ENCODE data around the gene CDK9. TPM values are rescaled to one million over a fixed set of nuclear protein-coding genes. Genes with fewer than 3 reads are reported as not detected.

The CDK9 gene
- total RNA-seq, 1 donor from 2014 or later: 96.2 TPM

GRCh38 chr9:127809002-127809539 is 23.2 kb downstream of the CDK9 start:
- Histone ChIP-seq H3K27ac (no peak overlapping the region), H3K9me3 (no peaks in the 10 kb centered on the region), H3K36me3 (peaks cover 90% of the 10 kb centered on the region), H3K27me3 (ENCODE audit: low read depth) (no peaks in the 10 kb centered on the region), H3K4me1 (peaks cover 29% of the 10 kb centered on the region), H3K4me3 (peak overlapping the region; percentile 19)
- TF ChIP-seq CTCF (IDR thresholded peaks at IDR 0.05): no peak
- ATAC-seq: no peak
- no peak for DNase-seq
- intact Hi-C loops (cut with DNase I): no loop called here

- H3K4me3 ChIP-seq: peak overlapping the region; percentile 19
- intact Hi-C loops (cut with DNase I): no loop called here
Observed at GRCh38 chr9:127809540-127810377, 23.9 kb downstream of the CDK9 start.

GRCh38 chr9:127810378-127811187 is 24.7 kb downstream of the CDK9 start:
- DNase-seq: no peak
- intact Hi-C loops (cut with DNase I): no loop called here
- Histone ChIP-seq H3K4me3 (no peak overlapping the region), H3K27me3 (ENCODE audit: low read depth) (no peaks in the 10 kb centered on the region), H3K9me3 (no peaks in the 10 kb centered on the region), H3K36me3 (peaks cover 96% of the 10 kb centered on the region), H3K27ac (no peak overlapping the region), H3K4me1 (peaks cover 15% of the 10 kb centered on the region)
- no peak for ATAC-seq
- TF ChIP-seq CTCF (IDR thresholded peaks at IDR 0.05): no peak

More at GRCh38 chr9:127809540-127810377, 23.9 kb downstream of the CDK9 start:
- DNase-seq (peak; percentile 71), ATAC-seq (peak; percentile 73 to 77)
- no peaks in the 10 kb centered on the region for H3K27me3 ChIP-seq (ENCODE audit: low read depth)
- H3K36me3 ChIP-seq: peaks cover 96% of the 10 kb centered on the region
- H3K27ac ChIP-seq: no peak overlapping the region
- H3K4me1 ChIP-seq: peaks cover 22% of the 10 kb centered on the region
- H3K9me3 ChIP-seq: no peaks in the 10 kb centered on the region
- no peak for TF ChIP-seq CTCF (IDR thresholded peaks at IDR 0.05)

- no peak for DNase-seq
- Histone ChIP-seq H3K9me3 (no peaks in the 10 kb centered on the region), H3K4me1 (peaks cover 12% of the 10 kb centered on the region), H3K27me3 (ENCODE audit: low read depth) (no peaks in the 10 kb centered on the region), H3K4me3 (no peak overlapping the region), H3K36me3 (peaks cover 96% of the 10 kb centered on the region), H3K27ac (no peak overlapping the region)
- no peak for TF ChIP-seq CTCF (IDR thresholded peaks at IDR 0.05)
- intact Hi-C loops (cut with DNase I): no loop called here
- ATAC-seq: no peak
Observed at GRCh38 chr9:127812011-127812410, 26.2 kb downstream of the CDK9 start.

- no peaks in the 10 kb centered on the region for H3K27me3 ChIP-seq (ENCODE audit: low read depth)
- no peak overlapping the region for H3K27ac ChIP-seq
- intact Hi-C loops (cut with DNase I): no loop called here
- ATAC-seq (no peak), DNase-seq (no peak)
- H3K4me1 ChIP-seq: peaks cover 12% of the 10 kb centered on the region
- no peak for TF ChIP-seq CTCF (IDR thresholded peaks at IDR 0.05)
- H3K9me3 ChIP-seq: no peaks in the 10 kb centered on the region
- H3K36me3 ChIP-seq: peaks cover 96% of the 10 kb centered on the region
- no peak overlapping the region for H3K4me3 ChIP-seq
Observed at GRCh38 chr9:127812936-127813675, 27.3 kb downstream of the CDK9 start.
